GM06990 (cell line): ENCODE results near the gene ADIPOQ.
"Not testable (repeated sequence)": the region's sequence is repeated elsewhere in the genome, so short reads cannot be mapped to it uniquely, and the experiment has no call there.

ENCODE experiments used
- DNase-seq: peaks from one replicate; pipeline ENCODE4 v3.0.0-alpha.2; 2011; ENCODE audit not compliant: insufficient read length; ENCODE audit errors: extremely low read depth
- H3K27me3 ChIP-seq: replicated peaks from 2 replicates; pipeline ENCODE4 v1.6.0; 2011; ENCODE audit warnings: low read length; ENCODE audit not compliant: control insufficient read depth, insufficient read depth
- H3K36me3 ChIP-seq: 2 replicates; pipeline ENCODE4 v1.5.1; 2011; ENCODE audit warnings: low read length; ENCODE audit not compliant: control insufficient read depth, insufficient read depth
- H3K4me3 ChIP-seq: replicated peaks from 2 replicates; pipeline ENCODE4 v1.5.1; 2011; ENCODE audit warnings: low read depth, mild to moderate bottlenecking, control low read depth, low read length
- CTCF ChIP-seq: IDR thresholded peaks from 2 replicates; pipeline ENCODE4 v1.5.1; 2011; ENCODE audit warnings: low read length, control low read depth, mild to moderate bottlenecking, inconsistent platforms; ENCODE audit not compliant: insufficient read depth, poor library complexity, severe bottlenecking

The ADIPOQ gene

GRCh38 chr3:186888569-186888968 is 46.1 kb downstream of the ADIPOQ start:
- no peak for DNase-seq
- Histone ChIP-seq H3K27me3 (no peaks in the 10 kb centered on the region), H3K4me3 (no peak overlapping the region), H3K36me3 (no peaks in the 10 kb centered on the region)
- no peak for TF ChIP-seq CTCF

DNA sequence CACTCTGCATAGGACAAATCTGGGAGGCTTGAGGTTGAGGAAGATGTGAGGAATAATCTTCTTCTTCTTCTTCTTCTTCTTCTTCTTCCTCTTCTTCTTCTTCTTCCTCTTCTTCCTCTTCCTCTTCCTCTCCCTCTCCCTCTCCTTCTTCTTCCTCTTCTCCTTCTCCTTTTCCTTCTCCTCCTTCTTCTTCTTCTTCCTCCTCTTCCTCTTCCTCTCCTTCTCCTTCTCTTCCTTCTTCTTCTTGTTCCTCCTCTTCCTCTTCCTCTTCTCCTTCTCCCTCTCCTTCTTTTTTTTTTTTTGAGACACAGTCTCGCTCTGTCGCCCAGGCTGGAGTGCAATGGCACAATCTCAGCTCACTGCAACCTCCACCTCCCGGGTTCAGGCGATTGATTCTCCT is 47.2 kb downstream of the ADIPOQ start:
- not testable (repeated sequence) for H3K36me3 ChIP-seq, H3K27me3 ChIP-seq, H3K4me3 ChIP-seq, DNase-seq

- no peak for TF ChIP-seq CTCF
- Histone ChIP-seq H3K4me3 (no peak overlapping the region), H3K27me3 (no peaks in the 10 kb centered on the region), H3K36me3 (no peaks in the 10 kb centered on the region)
- DNase-seq: no peak
Measured at GRCh38 chr3:186890911-186891310, 48.4 kb downstream of the ADIPOQ start.

GRCh38 chr3:186893071-186893470 is 50.6 kb downstream of the ADIPOQ start:
- DNase-seq, H3K27me3 ChIP-seq, H3K36me3 ChIP-seq, H3K4me3 ChIP-seq: not testable (repeated sequence)

DNA sequence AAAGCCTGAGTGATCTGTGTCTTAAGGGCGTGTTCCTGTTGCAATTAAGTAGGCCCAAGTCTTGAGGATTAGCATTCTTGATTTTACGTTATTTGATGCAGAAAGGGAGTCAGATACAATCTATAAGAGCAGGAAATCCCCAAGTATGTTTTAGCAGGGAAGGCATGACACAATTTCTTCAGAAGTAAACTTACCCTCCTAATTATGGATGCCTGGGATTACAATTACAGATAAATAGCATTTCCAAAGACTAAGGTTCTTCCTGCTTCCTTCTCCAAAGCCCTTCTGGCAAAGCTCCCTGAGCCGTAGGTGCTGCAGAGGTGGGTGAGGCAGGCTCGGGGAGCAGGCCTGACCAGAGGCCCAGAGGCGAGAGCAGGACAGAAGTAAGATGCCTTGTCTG is 52.9 kb downstream of the ADIPOQ start:
- Histone ChIP-seq H3K27me3 (no peaks in the 10 kb centered on the region), H3K36me3 (no peaks in the 10 kb centered on the region), H3K4me3 (no peak overlapping the region)
- TF ChIP-seq CTCF: no peak
- DNase-seq: no peak

- no peak for TF ChIP-seq CTCF
- H3K4me3 ChIP-seq: no peak overlapping the region
- no peak for DNase-seq
- H3K36me3 ChIP-seq: no peaks in the 10 kb centered on the region
- H3K27me3 ChIP-seq: no peaks in the 10 kb centered on the region
Measured at GRCh38 chr3:186896006-186896405, 53.5 kb downstream of the ADIPOQ start.

- no peaks in the 10 kb centered on the region for H3K36me3 ChIP-seq
- no peak for DNase-seq
- no peak for TF ChIP-seq CTCF
- H3K4me3 ChIP-seq: no peak overlapping the region
- no peaks in the 10 kb centered on the region for H3K27me3 ChIP-seq
Measured at GRCh38 chr3:186896875-186897274, 54.4 kb downstream of the ADIPOQ start.
